ENCODE data around the gene EMP2.

The EMP2 gene

DNA sequence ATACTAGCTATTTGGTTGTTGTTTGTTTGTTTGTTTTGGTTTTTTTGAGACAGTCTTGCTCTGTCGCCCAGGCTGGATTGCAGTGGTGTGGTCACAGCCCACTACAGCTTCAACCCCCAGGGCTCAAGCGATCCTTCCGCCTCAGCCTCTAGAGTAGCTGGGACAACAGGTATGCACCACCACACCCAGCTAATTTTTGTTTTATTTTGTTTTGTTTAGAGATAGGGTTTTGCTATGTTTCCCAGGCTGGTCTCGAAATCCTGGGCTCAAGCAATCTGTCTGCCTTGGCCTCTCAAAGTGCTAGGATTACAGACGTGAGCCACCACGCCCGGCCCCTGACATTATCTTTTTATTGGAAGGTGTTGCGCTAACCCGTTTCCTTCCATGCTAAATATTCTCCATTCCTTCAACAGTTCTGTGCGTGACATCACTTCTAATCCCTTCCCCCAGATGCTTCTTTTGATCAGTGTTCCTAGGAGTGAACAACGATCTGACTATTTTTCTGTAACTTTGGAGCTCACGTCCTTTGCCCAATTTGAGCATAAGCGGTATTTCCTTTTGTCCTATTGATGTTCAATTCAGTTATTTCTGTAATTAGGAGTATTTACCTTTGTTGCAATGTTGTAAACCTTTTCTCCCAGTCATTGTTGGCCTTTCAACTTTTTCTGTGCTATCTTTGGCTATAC lies 30.2 kb upstream of the EMP2 start:
- no peak for DNase-seq (ENCODE audit: low spot score)

DNA sequence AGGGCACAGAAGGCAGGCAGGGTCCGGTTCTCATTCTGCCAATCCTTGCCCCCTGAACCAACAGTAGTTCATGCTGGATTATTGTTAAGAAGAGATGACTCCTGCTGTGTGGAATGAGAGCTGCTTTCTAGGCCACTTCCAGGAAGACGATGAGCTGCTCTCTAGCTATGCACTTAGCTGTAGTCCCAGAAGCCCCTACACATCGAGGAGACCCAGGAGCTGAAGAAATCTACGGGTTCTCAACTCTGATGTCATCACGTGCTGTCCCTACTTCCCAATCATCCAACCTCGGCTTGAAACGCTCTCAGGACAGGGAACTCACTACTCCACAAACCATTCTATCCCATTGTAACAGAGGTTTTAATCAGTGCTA lies 29.0 kb upstream of the EMP2 start:
- DNase-seq (ENCODE audit: low spot score): no peak

DNA sequence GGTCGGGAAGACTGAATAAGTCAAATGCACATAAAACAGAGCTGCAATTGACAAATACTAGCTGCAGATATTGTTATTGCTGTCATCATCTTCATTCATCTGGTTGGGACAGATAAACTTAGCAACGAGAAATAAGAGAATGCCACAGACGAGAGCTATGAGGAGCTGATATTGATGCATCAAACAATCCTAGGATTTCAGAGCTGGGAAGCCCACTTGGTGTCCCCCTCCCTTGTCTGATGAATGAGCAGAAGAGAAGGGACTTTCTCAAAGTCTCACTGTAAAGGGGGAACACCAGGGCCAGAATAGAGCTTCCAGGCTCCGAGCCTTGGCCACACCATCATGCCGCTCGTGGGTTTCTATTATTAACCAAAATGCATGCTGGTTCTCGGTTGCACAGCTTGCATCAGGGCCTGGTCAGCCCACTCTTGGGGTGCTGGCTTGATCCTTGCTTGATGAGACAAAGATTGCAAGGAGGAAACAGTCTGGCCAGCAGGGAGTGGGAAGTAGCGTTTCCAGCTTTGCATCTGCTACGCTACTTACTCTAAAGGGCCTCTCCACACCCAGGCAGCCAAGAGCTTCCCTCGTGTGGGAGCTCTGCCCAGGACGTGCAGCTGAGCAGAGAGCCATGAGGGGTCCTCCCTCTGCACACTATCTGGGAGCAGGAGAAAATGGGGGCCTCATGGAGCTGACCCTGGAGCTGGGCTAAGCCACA lies 28.4 kb upstream of the EMP2 start:
- DNase-seq (ENCODE audit: low spot score): no peak

DNA sequence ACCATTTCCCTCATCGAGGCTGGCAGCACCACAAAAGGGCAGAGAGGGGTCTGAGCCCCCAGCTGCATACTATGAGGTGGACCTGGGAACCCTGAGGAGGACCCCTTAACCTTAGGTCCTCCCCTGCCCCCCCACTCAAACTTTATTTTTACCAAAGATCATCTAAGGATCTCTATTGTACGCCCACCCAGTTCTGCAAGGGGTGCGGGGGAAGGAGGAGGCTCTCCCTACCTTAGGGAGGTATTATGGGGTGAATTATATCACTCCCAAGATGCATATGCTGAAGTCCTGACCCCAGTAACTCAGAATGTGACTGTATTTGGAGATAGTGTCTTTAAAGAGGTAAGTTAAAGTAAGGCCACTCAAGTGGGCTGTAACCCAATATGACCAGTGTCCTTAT lies 26.8 kb upstream of the EMP2 start:
- no peak for DNase-seq (ENCODE audit: low spot score)

DNA sequence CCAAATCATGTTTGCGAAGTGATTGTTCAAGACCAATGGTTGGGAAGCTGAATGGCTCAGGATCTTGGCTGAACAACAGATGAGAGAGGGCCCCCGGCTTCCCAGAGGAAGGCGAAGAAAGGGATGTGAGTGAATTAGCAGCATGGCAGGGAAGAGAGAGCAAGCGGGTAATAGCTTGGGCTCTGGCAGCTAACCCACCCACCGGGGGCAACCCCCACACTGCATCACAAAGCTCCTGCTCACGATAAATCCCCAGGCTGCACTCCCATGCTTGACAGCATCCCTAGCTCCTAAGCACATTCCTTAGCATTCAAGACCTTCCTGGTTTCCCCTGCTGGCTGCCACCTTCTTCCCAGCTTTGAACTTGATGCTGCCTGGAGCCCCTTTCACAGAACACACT lies 26.2 kb upstream of the EMP2 start:
- DNase-seq (ENCODE audit: low spot score): no peak

DNA sequence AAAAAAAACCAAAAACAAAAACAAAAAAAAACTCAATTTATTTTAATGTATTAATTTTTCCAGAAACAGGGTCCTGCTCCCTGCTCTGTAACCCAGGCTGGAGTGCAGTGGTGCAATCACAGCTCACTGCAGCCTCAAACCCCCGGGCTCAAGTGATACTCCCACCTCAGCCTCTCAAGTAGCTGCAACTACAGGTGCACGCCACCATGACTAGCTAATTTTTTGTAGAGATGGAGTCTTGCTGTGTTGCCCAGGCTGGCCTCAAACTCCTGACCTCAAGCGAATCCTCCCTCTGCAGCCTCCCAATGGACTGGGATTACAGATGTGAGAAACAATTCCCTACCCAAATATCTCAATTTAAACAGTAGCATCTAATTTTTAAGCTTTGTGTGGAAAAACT lies 25.2 kb upstream of the EMP2 start:
- DNase-seq (ENCODE audit: low spot score): no peak

DNA sequence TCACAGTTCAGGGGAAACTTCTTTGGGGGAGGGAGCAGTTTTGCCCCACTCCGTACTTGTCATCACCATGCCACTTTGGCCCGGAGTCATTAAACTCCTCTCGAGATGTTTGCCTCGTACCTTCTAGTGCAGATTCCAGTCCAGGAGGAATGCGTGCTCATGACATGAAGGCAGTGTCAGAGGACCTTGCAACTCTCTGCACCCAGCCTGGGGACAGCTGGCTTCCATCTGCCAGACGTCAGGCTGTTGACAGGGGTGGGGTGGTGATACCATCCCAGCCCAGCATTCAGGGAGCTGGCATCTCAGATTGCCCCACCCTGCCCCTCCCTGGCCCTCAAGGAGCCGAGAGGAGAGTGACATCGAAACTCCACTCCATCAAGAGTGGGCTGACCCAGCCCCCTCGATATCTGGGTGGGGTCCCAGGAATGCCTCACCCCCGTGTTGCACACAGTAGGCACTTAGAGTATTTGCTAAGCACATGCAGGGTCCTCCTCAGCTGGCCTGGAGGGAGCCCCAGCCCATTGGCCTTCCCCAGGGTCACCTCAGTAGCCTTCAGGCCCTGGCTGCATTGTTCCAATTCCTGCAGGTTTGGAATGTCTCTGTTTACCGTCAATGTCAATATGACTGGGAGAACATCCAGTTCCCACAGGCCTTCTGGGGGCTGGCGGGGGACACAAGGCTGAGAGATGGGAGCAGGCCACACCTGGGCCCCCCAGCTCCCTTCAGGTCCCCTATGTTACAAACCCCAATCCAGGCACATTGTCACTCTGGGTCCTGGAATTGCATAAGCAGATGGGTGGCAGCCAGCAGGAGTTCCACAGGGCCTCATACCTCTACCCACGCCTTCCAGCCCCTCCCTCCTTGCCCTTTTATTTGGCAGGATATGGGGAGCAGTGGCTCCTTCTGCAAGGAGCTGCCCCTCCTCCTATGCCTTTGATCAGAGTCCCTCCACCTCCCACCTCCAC lies 21.3 kb upstream of the EMP2 start:
- DNase-seq (ENCODE audit: low spot score): no peak

DNA sequence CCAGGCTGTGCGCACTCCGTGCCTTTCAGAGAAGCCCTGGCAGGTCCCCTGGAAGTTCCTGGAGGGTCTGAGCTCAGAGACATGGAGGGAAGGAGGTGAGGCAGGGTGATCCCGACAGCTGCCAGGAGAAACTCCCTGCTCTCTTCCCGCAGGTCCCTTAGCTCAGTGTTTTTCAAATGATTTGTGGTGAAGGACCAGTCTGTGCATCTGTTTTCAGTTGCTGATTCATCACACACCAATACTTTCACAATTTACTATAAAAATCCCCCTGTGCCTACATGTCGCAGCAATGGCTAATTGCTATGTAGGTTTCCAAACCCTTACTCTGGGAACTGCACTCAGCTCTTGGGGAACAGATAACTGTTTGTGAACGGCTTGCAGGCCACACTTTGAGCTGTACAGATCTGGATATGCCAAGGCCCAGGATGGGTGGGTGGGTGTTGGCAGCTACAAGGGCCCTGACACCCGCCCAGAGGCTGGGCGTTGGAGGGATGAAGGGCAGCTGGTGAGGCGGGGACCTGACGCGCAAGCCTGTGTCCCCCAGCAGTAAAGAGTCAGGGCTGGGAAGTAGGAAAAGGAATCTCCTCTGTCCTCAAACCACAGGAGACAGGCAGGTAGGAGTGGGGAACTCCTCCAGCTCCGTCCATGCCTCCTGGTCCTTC lies 20.5 kb upstream of the EMP2 start:
- no peak for DNase-seq (ENCODE audit: low spot score)

DNA sequence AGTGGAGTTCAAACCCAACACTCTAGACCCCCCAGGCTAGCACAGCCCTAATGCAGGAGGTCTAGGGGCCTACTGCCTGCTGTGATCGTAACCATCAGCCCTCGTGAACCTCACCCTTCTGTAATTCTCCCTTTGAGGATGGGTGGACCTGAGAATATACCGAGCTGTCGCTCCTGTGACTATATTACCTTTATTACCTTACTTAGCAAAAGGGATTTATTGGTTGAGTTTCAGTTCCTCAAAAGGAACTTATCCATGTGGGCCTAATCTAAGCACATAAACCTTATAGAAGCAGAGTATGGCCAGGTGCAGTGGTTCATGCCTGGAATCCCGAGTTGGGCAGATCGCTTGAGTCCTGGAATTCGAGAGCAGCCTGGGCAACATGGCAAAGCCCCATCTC lies 19.2 kb upstream of the EMP2 start:
- DNase-seq (ENCODE audit: low spot score): no peak

DNA sequence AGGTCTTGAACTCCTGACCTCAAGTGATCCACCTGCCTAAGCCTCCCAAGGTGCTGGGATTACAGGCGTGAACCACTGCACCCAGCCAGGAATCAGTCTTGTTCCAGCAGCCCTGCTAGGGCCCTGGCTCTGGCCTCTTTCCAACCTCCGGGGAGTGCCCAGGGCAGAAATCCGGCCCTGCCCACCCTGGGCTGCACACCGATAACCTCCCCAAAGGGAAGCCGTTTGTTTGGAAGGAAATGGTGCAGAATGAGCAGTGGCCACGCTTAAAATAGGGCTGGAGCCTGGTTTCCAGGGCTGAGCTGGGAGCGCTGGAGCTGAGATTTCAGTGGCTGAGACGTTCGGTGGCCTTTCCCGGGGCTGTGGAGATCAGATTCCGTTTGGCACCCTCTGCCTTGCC lies 17.8 kb upstream of the EMP2 start:
- no peak for DNase-seq (ENCODE audit: low spot score)

DNA sequence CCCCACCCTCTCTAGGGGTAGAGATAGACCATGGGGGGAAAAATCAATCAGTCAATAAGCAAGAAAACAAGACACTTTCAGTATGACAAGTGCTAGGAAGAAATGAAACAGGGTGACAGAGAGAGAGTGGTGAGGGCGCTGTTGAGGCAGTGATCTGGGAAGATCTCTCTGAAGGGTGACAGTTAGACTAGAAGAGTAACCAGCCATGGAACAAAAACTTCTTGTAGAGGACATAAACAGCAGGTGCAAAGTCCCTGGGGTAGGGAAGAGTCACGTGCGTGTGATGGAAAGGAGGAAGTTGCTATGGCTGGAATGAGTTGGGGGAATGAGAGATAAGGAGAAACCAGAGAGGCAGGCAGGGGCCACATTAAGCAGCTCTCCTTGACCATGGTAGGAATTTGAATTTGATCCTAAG lies 16.8 kb upstream of the EMP2 start:
- DNase-seq (ENCODE audit: low spot score): no peak

DNA sequence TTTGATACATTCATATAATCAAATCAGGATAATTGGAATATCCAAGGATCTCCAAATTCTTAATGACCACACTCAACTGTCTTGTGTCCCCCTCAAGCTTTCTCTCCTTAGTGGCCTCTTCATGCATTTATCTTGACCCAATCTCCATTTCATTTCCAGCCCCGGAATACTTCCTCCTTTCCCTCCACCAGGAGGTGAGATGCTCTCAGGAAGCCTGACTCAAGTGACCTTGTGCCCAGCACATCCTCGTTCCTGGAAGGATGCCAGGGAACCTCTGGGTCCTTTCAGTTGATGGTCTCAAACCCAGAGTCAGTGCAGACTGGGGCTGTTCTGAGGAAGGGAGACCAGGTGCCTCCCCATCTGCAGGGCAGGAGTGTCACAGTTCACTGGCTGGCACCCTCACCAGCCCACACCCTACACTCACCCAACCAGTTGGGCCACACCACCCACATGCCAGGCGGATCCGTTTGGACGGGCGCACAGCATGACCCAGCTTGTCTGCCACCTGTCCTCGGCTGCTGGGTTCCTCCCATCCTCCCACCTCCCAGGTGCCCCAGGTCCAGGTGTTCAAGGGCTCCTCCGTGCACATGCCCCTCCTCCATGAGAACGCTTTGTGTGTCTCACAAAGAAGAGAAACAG lies 14.0 kb upstream of the EMP2 start:
- DNase-seq (ENCODE audit: low spot score): no peak

DNA sequence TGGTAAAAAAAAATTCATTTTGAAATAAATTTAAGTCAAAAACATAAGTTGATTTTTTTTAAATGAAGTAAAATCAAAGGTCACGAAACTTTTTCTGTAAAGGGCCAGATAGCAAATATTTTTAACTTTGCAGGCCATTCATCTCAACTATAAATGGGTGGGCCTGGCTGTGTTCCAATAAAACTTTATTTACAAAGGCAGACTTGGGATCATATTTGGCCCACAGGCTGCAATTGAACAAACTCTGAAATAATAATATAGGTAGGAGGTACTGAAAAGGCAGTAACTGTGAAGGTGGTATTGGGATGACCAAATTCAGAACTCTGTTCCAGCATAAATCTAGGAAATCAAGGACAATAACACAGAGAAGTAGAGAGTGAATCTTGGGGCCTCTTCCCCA lies 12.2 kb upstream of the EMP2 start:
- DNase-seq (ENCODE audit: low spot score): no peak

DNA sequence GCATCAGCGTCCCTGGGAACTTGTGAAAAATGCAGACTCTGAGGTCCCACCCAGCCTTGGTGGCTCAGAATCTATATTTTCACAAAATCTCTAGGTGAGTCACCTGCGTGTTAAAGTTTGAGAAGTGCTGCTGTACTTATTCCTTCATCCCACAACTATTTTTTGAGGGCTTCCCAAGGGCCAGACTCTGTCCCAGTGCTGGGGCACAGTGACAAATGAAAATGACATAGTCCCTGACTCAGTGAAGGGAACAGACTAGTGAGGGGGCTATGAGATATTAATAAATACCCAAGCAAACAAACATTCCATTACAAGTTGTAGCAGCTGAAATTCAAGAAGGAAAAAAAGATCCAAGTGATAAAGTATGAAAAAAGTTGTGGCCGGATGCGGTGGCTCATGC lies 9.9 kb upstream of the EMP2 start:
- DNase-seq (ENCODE audit: low spot score): no peak

DNA sequence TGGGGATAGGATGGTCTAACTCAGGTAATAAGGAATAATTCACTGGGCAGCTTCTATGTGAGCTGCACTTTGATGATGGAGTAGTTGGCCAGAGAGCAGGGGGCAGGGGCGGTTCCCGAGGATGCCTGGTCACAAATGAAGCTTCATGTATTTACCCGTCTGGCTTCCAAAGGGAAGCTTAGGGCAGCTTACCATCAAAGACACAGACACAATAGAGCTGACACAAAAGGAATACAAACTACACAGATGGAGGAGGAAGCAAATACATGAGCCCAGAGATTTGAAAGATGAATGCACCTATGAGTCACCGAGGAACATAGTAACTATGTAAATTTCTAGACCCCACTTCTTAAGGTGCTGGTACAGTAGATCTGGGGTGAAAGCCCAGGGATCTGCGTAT lies 8.7 kb upstream of the EMP2 start:
- DNase-seq (ENCODE audit: low spot score): no peak

DNA sequence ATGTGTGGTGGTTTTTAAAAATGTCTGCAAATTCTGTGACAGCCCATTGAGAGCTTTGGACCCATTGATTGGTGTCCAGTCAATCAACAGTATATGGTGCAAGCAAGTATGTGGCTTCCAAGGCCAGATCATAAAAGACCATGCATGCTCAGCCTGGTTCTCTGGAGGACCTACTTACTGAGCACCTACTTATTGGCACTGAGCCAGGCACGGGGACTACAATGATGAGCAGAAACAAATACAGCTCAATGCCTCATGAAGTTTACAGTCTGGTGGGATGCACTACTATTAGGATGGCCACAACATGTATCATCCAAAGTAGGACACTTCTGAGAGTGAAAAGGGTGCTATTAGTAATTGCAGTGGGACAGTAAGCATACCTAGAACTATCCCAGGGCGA lies 7.2 kb upstream of the EMP2 start:
- DNase-seq (ENCODE audit: low spot score): no peak

DNA sequence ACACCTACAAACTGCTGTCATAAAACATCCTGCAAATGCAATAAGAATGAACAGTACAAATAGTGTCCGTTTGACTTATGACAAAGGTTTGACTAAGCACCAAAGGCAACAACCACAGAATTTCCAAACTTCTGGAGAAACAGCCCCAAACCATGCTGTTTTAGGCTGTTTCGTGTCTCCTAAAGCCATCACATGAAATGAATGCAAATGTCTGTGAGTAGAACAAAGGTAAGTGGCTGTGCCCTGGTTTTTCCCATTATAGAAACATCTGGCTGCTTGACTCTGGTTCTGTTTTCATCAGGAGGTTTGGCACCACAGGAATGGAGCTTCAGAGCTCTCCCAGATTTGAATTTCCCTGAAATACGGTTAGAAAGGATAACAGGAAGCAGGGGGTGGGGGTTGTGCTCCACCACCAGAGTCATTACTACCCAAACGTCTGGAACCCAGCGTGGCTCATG lies 4.6 kb upstream of the EMP2 start:
- DNase-seq (ENCODE audit: low spot score): no peak

DNA sequence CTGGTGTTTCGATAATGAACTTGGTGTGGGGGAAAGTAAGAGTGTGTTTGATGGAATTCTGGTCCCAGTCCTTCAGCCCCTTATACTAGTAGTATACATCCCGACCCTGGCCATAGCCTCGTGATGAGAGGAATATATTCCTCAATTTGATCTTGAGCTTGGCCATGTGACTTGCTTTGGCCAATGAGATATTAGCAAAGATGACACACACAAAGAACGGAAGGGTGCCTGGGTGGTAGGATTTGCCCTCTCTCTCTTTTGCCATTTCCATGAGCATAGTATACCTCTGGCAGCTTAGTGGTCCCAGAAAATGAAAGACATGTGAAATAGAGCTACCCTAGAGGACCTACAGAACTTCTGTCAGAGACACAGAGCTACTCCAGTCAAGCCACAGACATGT lies 2.9 kb upstream of the EMP2 start:
- DNase-seq (ENCODE audit: low spot score): no peak

DNA sequence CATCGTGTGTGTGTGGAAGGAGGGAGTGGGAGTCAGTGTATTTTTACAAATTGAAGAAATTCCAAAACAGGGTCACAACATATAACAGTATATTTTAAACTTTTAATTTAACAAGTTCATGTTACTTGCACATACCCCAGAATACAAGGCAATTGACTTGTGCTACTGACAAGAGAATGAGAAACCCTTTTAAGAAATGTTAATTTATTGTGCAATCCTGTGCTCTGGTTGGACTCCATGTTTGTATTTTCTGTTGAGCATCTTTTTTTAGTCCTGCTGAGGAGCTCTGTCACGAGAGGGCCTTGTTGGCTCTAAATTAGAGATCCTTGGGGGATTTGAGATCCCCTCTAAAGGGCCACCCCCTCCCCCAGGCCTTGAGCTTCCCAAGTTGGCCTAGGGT lies 1.1 kb upstream of the EMP2 start:
- DNase-seq (ENCODE audit: low spot score): no peak

DNA sequence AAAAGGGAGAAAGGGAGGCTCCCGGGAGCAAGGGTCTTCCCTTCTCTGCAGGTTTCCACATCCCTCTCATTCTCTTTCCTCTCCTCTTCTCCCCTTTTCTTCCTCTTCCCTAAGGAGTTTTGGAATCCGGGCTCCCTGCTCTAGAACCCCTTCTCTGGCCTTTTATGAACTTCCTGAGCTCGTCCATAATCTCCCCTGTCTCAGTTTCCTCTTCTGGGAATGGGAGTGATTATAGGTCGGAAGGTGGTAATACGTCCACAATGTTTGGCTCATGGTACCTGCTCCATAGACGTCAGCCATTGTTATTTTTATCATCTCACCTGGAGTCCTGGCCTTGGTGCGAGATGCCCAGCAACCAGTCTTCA lies 467 bp upstream of the EMP2 start:
- no peak for DNase-seq (ENCODE audit: low spot score)

DNA sequence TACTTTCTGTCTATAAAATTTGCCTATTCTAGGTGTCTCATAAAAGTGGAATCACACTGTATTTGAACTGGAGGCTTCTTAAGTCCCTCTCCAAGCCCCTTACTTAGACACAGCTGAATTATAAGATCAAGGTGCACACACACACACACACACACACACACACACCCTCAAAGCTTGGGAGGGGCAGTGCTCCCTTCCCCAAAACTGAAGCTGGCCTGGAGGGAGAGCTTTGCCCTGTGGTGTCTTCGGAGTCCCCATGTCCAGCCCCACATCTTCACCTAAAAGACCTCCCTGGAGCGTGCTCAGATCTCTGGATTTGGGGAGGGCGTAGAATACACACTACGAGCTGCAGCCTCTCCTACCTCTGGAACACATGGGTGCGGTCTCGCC lies 828 bp downstream of the EMP2 start:
- no peak for DNase-seq (ENCODE audit: low spot score)

All from SK-N-DZ (cell line).